ENCODE measurements around the gene WDR93. TPM values are rescaled to one million over a fixed set of nuclear protein-coding genes. Genes with fewer than 3 reads are reported as not detected.

The WDR93 gene
- total RNA-seq, 2 donors from 2014 or later = 0.24 to 0.64 TPM

DNA sequence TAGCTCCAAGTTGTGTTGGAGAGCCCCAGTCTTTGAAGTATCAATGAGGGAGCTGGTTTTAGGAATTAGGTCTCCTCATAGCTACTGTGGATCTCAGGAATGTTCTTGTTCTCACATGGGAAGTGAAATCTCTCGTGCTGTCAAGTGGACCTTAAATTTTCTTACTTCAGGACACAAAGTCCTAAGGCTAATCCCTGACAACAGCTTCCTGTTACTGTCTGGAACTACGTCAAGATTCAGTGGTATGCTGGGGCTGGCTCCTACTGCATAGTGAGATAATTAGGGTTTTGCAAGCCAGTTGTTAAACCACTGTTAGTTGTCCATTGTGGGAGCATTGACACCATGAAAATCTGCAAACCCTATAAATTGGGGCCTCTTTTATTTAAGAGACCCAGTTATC, 37.6 kb downstream of the WDR93 start:
- WGBS, 2 experiments (ENCODE audit: insufficient coverage in 1 of 2, insufficient read length in 1 of 2) = 81 to 100% methylated on average over 2 of the region's 2 CpGs

GRCh38 chr15:89731275-89731674, 40.7 kb downstream of the WDR93 start:
- Histone ChIP-seq H3K4me1 (ENCODE audit: control insufficient read depth, insufficient read depth, low read length) (no peaks in the 10 kb centered on the region), H3K36me3 (ENCODE audit: control insufficient read depth, insufficient read depth, low read length) (no peaks in the 10 kb centered on the region), H3K9ac (ENCODE audit: extremely low read depth, low read length, poor library complexity, severe bottlenecking) (no peak overlapping the region), H3K27ac (ENCODE audit: low read depth, low read length) (no peak overlapping the region), H3K9me3 (ENCODE audit: control insufficient read depth, low read length) (no peaks in the 10 kb centered on the region), H3K4me3 (ENCODE audit: low read length) (no peak overlapping the region), H3K27me3 (ENCODE audit: control insufficient read depth, insufficient read depth, low read length, poor library complexity, severe bottlenecking) (peaks cover 35% of the 10 kb centered on the region)
- H3K27ac Mint-ChIP-seq = no peak overlapping the region
- H3K36me3 Mint-ChIP-seq (ENCODE audit: low read depth) = no peaks in the 10 kb centered on the region
- no peak for TF ChIP-seq CTCF (conservative IDR thresholded peaks at IDR 0.05)
- no peak overlapping the region for H3K4me3 Mint-ChIP-seq
- WGBS, 2 experiments (ENCODE audit: insufficient coverage in 1 of 2, insufficient read length in 1 of 2) = 90% methylated on average over 5 of the region's 5 CpGs; no CpG with 5 or more reads in 1 of the 2 experiments
- H3K4me1 Mint-ChIP-seq = no peaks in the 10 kb centered on the region
- H3K9me3 Mint-ChIP-seq = no peaks in the 10 kb centered on the region
- DNase-seq = no peak
- peaks cover 47% of the 10 kb centered on the region for H3K27me3 Mint-ChIP-seq (ENCODE audit: insufficient read depth)

More for the DNA sequence above, 37.6 kb downstream of the WDR93 start:
- Mint-ChIP-seq H3K36me3 (ENCODE audit: low read depth) (no peaks in the 10 kb centered on the region), H3K27ac (no peak overlapping the region), H3K27me3 (ENCODE audit: insufficient read depth) (peaks cover 28% of the 10 kb centered on the region), H3K9me3 (peaks cover 7% of the 10 kb centered on the region), H3K4me3 (no peak overlapping the region), H3K4me1 (no peaks in the 10 kb centered on the region)
- no peak overlapping the region for H3K27ac ChIP-seq (ENCODE audit: low read depth, low read length)
- no peaks in the 10 kb centered on the region for H3K4me1 ChIP-seq (ENCODE audit: control insufficient read depth, insufficient read depth, low read length)
- H3K27me3 ChIP-seq (ENCODE audit: control insufficient read depth, insufficient read depth, low read length, poor library complexity, severe bottlenecking) = peaks cover 16% of the 10 kb centered on the region
- peaks cover 6% of the 10 kb centered on the region for H3K9me3 ChIP-seq (ENCODE audit: control insufficient read depth, low read length)
- H3K4me3 ChIP-seq (ENCODE audit: low read length) = no peak overlapping the region
- TF ChIP-seq CTCF (conservative IDR thresholded peaks at IDR 0.05) = no peak
- no peak for DNase-seq
- no peaks in the 10 kb centered on the region for H3K36me3 ChIP-seq (ENCODE audit: control insufficient read depth, insufficient read depth, low read length)
- no peak overlapping the region for H3K9ac ChIP-seq (ENCODE audit: extremely low read depth, low read length, poor library complexity, severe bottlenecking)

- Histone ChIP-seq H3K9me3 (ENCODE audit: control insufficient read depth, low read length) (no peaks in the 10 kb centered on the region), H3K4me3 (ENCODE audit: low read length) (no peak overlapping the region), H3K36me3 (ENCODE audit: control insufficient read depth, insufficient read depth, low read length) (no peaks in the 10 kb centered on the region), H3K27ac (ENCODE audit: low read depth, low read length) (no peak overlapping the region), H3K4me1 (ENCODE audit: control insufficient read depth, insufficient read depth, low read length) (no peaks in the 10 kb centered on the region), H3K9ac (ENCODE audit: extremely low read depth, low read length, poor library complexity, severe bottlenecking) (no peak overlapping the region), H3K27me3 (ENCODE audit: control insufficient read depth, insufficient read depth, low read length, poor library complexity, severe bottlenecking) (peaks cover 34% of the 10 kb centered on the region)
- DNase-seq = peak; percentile 56
- H3K36me3 Mint-ChIP-seq (ENCODE audit: low read depth) = no peaks in the 10 kb centered on the region
- no peaks in the 10 kb centered on the region for H3K4me1 Mint-ChIP-seq
- peaks cover 53% of the 10 kb centered on the region for H3K27me3 Mint-ChIP-seq (ENCODE audit: insufficient read depth)
- WGBS, 2 experiments (ENCODE audit: insufficient coverage in 1 of 2, insufficient read length in 1 of 2) = 74 to 75% methylated on average over 4 to 8 of the region's 8 CpGs
- no peak for TF ChIP-seq CTCF (conservative IDR thresholded peaks at IDR 0.05)
- no peaks in the 10 kb centered on the region for H3K9me3 Mint-ChIP-seq
- no peak overlapping the region for H3K4me3 Mint-ChIP-seq
- H3K27ac Mint-ChIP-seq = no peak overlapping the region
Observed at GRCh38 chr15:89732451-89733172, 42.0 kb downstream of the WDR93 start.
